ENCODE data around the gene FOSL1. TPM values are rescaled to one million over a fixed set of nuclear protein-coding genes. Genes with fewer than 3 reads are reported as not detected.
A peak's percentile ranks its signal among the peaks of the same experiment; 100 is the strongest.

FOSL1 gene
- 1 to 10 TPM; 3.7 to 8.5 TPM for total RNA-seq
- 1.4 to 7.8 reads per million in 2 donors for total RNA-seq

- peak within 1 kb of the TSS; percentile 90 for H3K27ac Mint-ChIP-seq
- no peaks in the 10 kb centered on the region for H3K36me3 Mint-ChIP-seq (ENCODE audit: low read depth)
- peak within 1 kb of the TSS; percentile 81 for H3K4me3 Mint-ChIP-seq
- peaks cover 4% of the 10 kb centered on the region for H3K27me3 Mint-ChIP-seq
- H3K4me1 Mint-ChIP-seq = peaks cover 3% of the 10 kb centered on the region
- DNase-seq (peak; percentile 92 to 96 (median 95)), ATAC-seq (peak; percentile 97)
- no peaks in the 10 kb centered on the region for H3K9me3 ChIP-seq (ENCODE audit: control insufficient read depth, low read length, poor library complexity, severe bottlenecking)
Observed at GRCh38 chr11:65900125-65900898, at the start of gene FOSL1. TSS of gene FOSL1 (minus strand) at chr11:65900388. CDS start at chr11:65900339, 49 bp downstream.

- H3K27ac Mint-ChIP-seq = no peak overlapping the region
- H3K36me3 Mint-ChIP-seq (ENCODE audit: low read depth) = no peaks in the 10 kb centered on the region
- no peak overlapping the region for H3K4me3 Mint-ChIP-seq
- ATAC-seq (no peak), DNase-seq (no peak)
- H3K27me3 Mint-ChIP-seq = no peaks in the 10 kb centered on the region
- no peaks in the 10 kb centered on the region for H3K4me1 Mint-ChIP-seq
- H3K9me3 ChIP-seq (ENCODE audit: control insufficient read depth, low read length, poor library complexity, severe bottlenecking) = no peaks in the 10 kb centered on the region
Observed at GRCh38 chr11:65947603-65948125, 47.5 kb upstream of the FOSL1 start.

GRCh38 chr11:65947133-65947532 lies 46.9 kb upstream of the FOSL1 start:
- Mint-ChIP-seq H3K4me1 (no peaks in the 10 kb centered on the region), H3K4me3 (no peak overlapping the region), H3K27me3 (no peaks in the 10 kb centered on the region), H3K36me3 (ENCODE audit: low read depth) (no peaks in the 10 kb centered on the region), H3K27ac (no peak overlapping the region)
- DNase-seq (no peak), ATAC-seq (no peak)
- H3K9me3 ChIP-seq (ENCODE audit: control insufficient read depth, low read length, poor library complexity, severe bottlenecking) = no peaks in the 10 kb centered on the region

- no peak for DNase-seq
Observed at GRCh38 chr11:65946655-65947054, 46.5 kb upstream of the FOSL1 start.

GRCh38 chr11:65945941-65946558 lies 45.9 kb upstream of the FOSL1 start:
- Mint-ChIP-seq H3K36me3 (ENCODE audit: low read depth) (peaks cover 5% of the 10 kb centered on the region), H3K4me1 (peaks cover 6% of the 10 kb centered on the region), H3K27ac (no peak overlapping the region), H3K27me3 (no peaks in the 10 kb centered on the region), H3K4me3 (no peak overlapping the region)
- ATAC-seq (no peak), DNase-seq (no peak)
- H3K9me3 ChIP-seq (ENCODE audit: control insufficient read depth, low read length, poor library complexity, severe bottlenecking) = no peaks in the 10 kb centered on the region

More at GRCh38 chr11:65946655-65947054, 46.5 kb upstream of the FOSL1 start:
- no peak overlapping the region for H3K4me3 Mint-ChIP-seq
- no peaks in the 10 kb centered on the region for H3K9me3 ChIP-seq (ENCODE audit: control insufficient read depth, low read length, poor library complexity, severe bottlenecking)
- peaks cover under 1% of the 10 kb centered on the region for H3K4me1 Mint-ChIP-seq
- H3K27me3 Mint-ChIP-seq = no peaks in the 10 kb centered on the region
- no peak for ATAC-seq
- H3K36me3 Mint-ChIP-seq (ENCODE audit: low read depth) = no peaks in the 10 kb centered on the region
- H3K27ac Mint-ChIP-seq = no peak overlapping the region

- no peak within 1 kb of the TSS for H3K27ac Mint-ChIP-seq
- peaks cover 5% of the 10 kb centered on the region for H3K36me3 Mint-ChIP-seq (ENCODE audit: low read depth)
- no peak within 1 kb of the TSS for H3K4me3 Mint-ChIP-seq
- no peaks in the 10 kb centered on the region for H3K27me3 Mint-ChIP-seq
- no peaks in the 10 kb centered on the region for H3K9me3 ChIP-seq (ENCODE audit: control insufficient read depth, low read length, poor library complexity, severe bottlenecking)
- DNase-seq (no peak), ATAC-seq (no peak)
- peaks cover 6% of the 10 kb centered on the region for H3K4me1 Mint-ChIP-seq
Observed at GRCh38 chr11:65945430-65945911, 45.3 kb upstream of the FOSL1 start, which contains the start of gene TSGA10IP. TSS of gene TSGA10IP (plus strand) at chr11:65945480. CDS start at chr11:65945676, 196 bp downstream.

GRCh38 chr11:65944767-65945166 lies 44.6 kb upstream of the FOSL1 start:
- H3K9me3 ChIP-seq (ENCODE audit: control insufficient read depth, low read length, poor library complexity, severe bottlenecking) = no peaks in the 10 kb centered on the region
- Mint-ChIP-seq H3K4me3 (no peak overlapping the region), H3K27me3 (no peaks in the 10 kb centered on the region), H3K27ac (no peak overlapping the region), H3K36me3 (ENCODE audit: low read depth) (peaks cover 5% of the 10 kb centered on the region), H3K4me1 (peaks cover 6% of the 10 kb centered on the region)
- DNase-seq (no peak), ATAC-seq (no peak)

- no peak for DNase-seq
Observed at GRCh38 chr11:65944191-65944590, 44.0 kb upstream of the FOSL1 start.

GRCh38 chr11:65942531-65942930 lies 42.3 kb upstream of the FOSL1 start:
- H3K4me1 Mint-ChIP-seq = peaks cover 6% of the 10 kb centered on the region
- no peak overlapping the region for H3K4me3 Mint-ChIP-seq
- H3K9me3 ChIP-seq (ENCODE audit: control insufficient read depth, low read length, poor library complexity, severe bottlenecking) = no peaks in the 10 kb centered on the region
- H3K36me3 Mint-ChIP-seq (ENCODE audit: low read depth) = peaks cover 5% of the 10 kb centered on the region
- H3K27ac Mint-ChIP-seq = no peak overlapping the region
- ATAC-seq (no peak), DNase-seq (no peak)
- H3K27me3 Mint-ChIP-seq = no peaks in the 10 kb centered on the region

More at GRCh38 chr11:65944191-65944590, 44.0 kb upstream of the FOSL1 start:
- no peaks in the 10 kb centered on the region for H3K9me3 ChIP-seq (ENCODE audit: control insufficient read depth, low read length, poor library complexity, severe bottlenecking)
- Mint-ChIP-seq H3K4me3 (no peak overlapping the region), H3K36me3 (ENCODE audit: low read depth) (peaks cover 5% of the 10 kb centered on the region), H3K27me3 (no peaks in the 10 kb centered on the region), H3K4me1 (peaks cover 6% of the 10 kb centered on the region), H3K27ac (no peak overlapping the region)
- no peak for ATAC-seq

GRCh38 chr11:65941720-65942310 lies 41.6 kb upstream of the FOSL1 start:
- Mint-ChIP-seq H3K4me3 (no peak overlapping the region), H3K27me3 (no peaks in the 10 kb centered on the region), H3K27ac (no peak overlapping the region), H3K36me3 (ENCODE audit: low read depth) (peaks cover 5% of the 10 kb centered on the region), H3K4me1 (peaks cover 6% of the 10 kb centered on the region)
- ATAC-seq (no peak), DNase-seq (no peak)
- no peaks in the 10 kb centered on the region for H3K9me3 ChIP-seq (ENCODE audit: control insufficient read depth, low read length, poor library complexity, severe bottlenecking)

- no peaks in the 10 kb centered on the region for H3K9me3 ChIP-seq (ENCODE audit: control insufficient read depth, low read length, poor library complexity, severe bottlenecking)
- Mint-ChIP-seq H3K36me3 (ENCODE audit: low read depth) (peaks cover 5% of the 10 kb centered on the region), H3K27me3 (no peaks in the 10 kb centered on the region), H3K27ac (no peak overlapping the region), H3K4me3 (no peak overlapping the region), H3K4me1 (peaks cover 6% of the 10 kb centered on the region)
- DNase-seq = no peak
- no peak for ATAC-seq
Observed at GRCh38 chr11:65937766-65938165, 37.6 kb upstream of the FOSL1 start.

GRCh38 chr11:65934014-65934413 lies 33.8 kb upstream of the FOSL1 start:
- Mint-ChIP-seq H3K4me3 (no peak overlapping the region), H3K27me3 (no peaks in the 10 kb centered on the region), H3K27ac (no peak overlapping the region), H3K36me3 (ENCODE audit: low read depth) (no peaks in the 10 kb centered on the region), H3K4me1 (peaks cover 9% of the 10 kb centered on the region)
- DNase-seq (no peak), ATAC-seq (no peak)
- H3K9me3 ChIP-seq (ENCODE audit: control insufficient read depth, low read length, poor library complexity, severe bottlenecking) = no peaks in the 10 kb centered on the region

- H3K4me1 Mint-ChIP-seq = peaks cover 19% of the 10 kb centered on the region
- H3K27me3 Mint-ChIP-seq = no peaks in the 10 kb centered on the region
- H3K9me3 ChIP-seq (ENCODE audit: control insufficient read depth, low read length, poor library complexity, severe bottlenecking) = no peaks in the 10 kb centered on the region
- H3K36me3 Mint-ChIP-seq (ENCODE audit: low read depth) = no peaks in the 10 kb centered on the region
- no peak overlapping the region for H3K27ac Mint-ChIP-seq
- DNase-seq (no peak), ATAC-seq (no peak)
- H3K4me3 Mint-ChIP-seq = no peak overlapping the region
Observed at GRCh38 chr11:65932558-65932919, 32.4 kb upstream of the FOSL1 start.
